DOHH2 (cell line): Measurements from ENCODE around the gene HERC4.
"Not testable (repeated sequence)": the region's sequence is repeated elsewhere in the genome, so short reads cannot be mapped to it uniquely, and the experiment has no call there.

Experiments
- H3F3A ChIP-seq: fragments of 200-600 bp; sonication (generic), shearing (Covaris generic); 2 replicates; pipeline ENCODE4 v1.6.0; 2016; ENCODE audit warnings: antibody characterized with exemption, mild to moderate bottlenecking; ENCODE audit not compliant: control insufficient read depth, insufficient read depth
- H3K27ac ChIP-seq: fragments of 200-600 bp; sonication (generic); 2 replicates; pipeline ENCODE4 v1.5.1; 2014; ENCODE audit warnings: low read depth, mild to moderate bottlenecking, low read length, moderate library complexity
- H3K27me3 ChIP-seq: fragments of 200-600 bp; sonication (generic); 2 replicates; pipeline ENCODE4 v1.6.1; 2014; ENCODE audit warnings: mild to moderate bottlenecking, low read length, mixed read lengths; ENCODE audit not compliant: control insufficient read depth
- H3K36me3 ChIP-seq: fragments of 200-600 bp; sonication (generic); 2 replicates; pipeline ENCODE4 v1.6.1; 2014; ENCODE audit warnings: mild to moderate bottlenecking, low read length, moderate library complexity, mixed read lengths; ENCODE audit not compliant: control insufficient read depth
- H3K4me1 ChIP-seq: fragments of 200-600 bp; sonication (generic); 2 replicates; pipeline ENCODE4 v1.6.1; 2014; ENCODE audit warnings: mild to moderate bottlenecking, low read length, mixed read lengths; ENCODE audit not compliant: control insufficient read depth
- H3K4me2 ChIP-seq: fragments of 200-600 bp; sonication (generic); 2 replicates; pipeline ENCODE4 v1.6.0; 2014; ENCODE audit warnings: mild to moderate bottlenecking, low read length, moderate library complexity
- H3K4me3 ChIP-seq: fragments of 200-600 bp; sonication (generic); 2 replicates; pipeline ENCODE4 v1.5.1; 2014; ENCODE audit warnings: mild to moderate bottlenecking, low read length, mixed read lengths
- H3K79me2 ChIP-seq: fragments of 200-600 bp; sonication (generic); 2 replicates; pipeline ENCODE4 v1.6.1; 2014; ENCODE audit warnings: mild to moderate bottlenecking, low read length, mixed read lengths; ENCODE audit not compliant: control insufficient read depth
- H3K9me2 ChIP-seq: fragments of 200-600 bp; sonication (generic); replicated peaks from 2 replicates; pipeline ENCODE4 v1.6.1; 2014; ENCODE audit warnings: mild to moderate bottlenecking, low read length, mixed read lengths; ENCODE audit not compliant: control insufficient read depth
- H3K9me3 ChIP-seq: fragments of 200-600 bp; sonication (generic); 2 replicates; pipeline ENCODE4 v1.6.1; 2014; ENCODE audit warnings: antibody characterized with exemption, low read length, mixed read lengths; ENCODE audit not compliant: control insufficient read depth, insufficient read depth
- H4K20me1 ChIP-seq: fragments of 200-600 bp; sonication (generic); 2 replicates; pipeline ENCODE4 v1.6.0; 2014; ENCODE audit warnings: low read depth, mild to moderate bottlenecking, antibody characterized with exemption, low read length, moderate library complexity; ENCODE audit not compliant: control insufficient read depth, insufficient read depth
- CTCF ChIP-seq: fragments of 200-600 bp; sonication (generic); IDR thresholded peaks from one replicate; pipeline ENCODE4 v1.5.1; 2014; ENCODE audit warnings: antibody characterized with exemption, mild to moderate bottlenecking, low read depth, low read length; ENCODE audit not compliant: poor library complexity, severe bottlenecking
- EZH2phosphoT487 ChIP-seq: fragments of 200-600 bp; sonication (generic); IDR thresholded peaks from 2 replicates; pipeline ENCODE4 v1.6.1; 2017; ENCODE audit warnings: borderline replicate concordance, mild to moderate bottlenecking, antibody characterized with exemption, low read length, moderate library complexity, mixed read lengths

HERC4 gene

DNA sequence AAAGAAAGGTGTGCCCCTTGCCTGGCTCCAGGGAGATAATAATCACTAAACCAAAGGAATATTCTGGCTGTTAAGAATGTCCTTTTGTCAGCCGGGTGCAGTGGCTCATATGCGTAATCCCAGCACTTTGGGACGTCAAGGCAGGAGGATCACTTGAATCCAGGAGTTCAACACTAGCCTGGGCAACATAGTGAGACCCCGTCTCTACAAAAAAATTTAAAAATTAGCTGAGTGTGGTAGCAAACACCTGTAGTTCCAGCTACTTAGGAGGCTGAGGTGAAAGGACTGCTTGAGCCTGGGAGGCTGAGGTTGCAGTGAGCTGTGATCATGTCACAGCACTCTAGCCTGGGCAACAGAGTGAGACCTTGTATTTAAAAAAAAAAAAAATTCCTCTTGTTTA, 74.1 kb downstream of the HERC4 start:
- Histone ChIP-seq H3K27ac (no peak overlapping the region), H3K4me1 (peaks cover 8% of the 10 kb centered on the region), H3K9me2 (no peaks in the 10 kb centered on the region), H3K27me3 (no peaks in the 10 kb centered on the region), H3K4me3 (no peak overlapping the region), H3K36me3 (peaks cover 16% of the 10 kb centered on the region), H3K4me2 (no peak overlapping the region), H3F3A (no peaks in the 10 kb centered on the region), H3K9me3 (no peaks in the 10 kb centered on the region), H4K20me1 (no peaks in the 10 kb centered on the region), H3K79me2 (no peaks in the 10 kb centered on the region)
- TF ChIP-seq EZH2phosphoT487 (no peak), CTCF (no peak)

- Histone ChIP-seq H3K9me2 (no peaks in the 10 kb centered on the region), H4K20me1 (no peaks in the 10 kb centered on the region), H3K4me1 (no peaks in the 10 kb centered on the region), H3K27ac (no peak overlapping the region), H3K27me3 (no peaks in the 10 kb centered on the region), H3K4me2 (no peak overlapping the region), H3F3A (no peaks in the 10 kb centered on the region), H3K79me2 (no peaks in the 10 kb centered on the region), H3K4me3 (no peak overlapping the region), H3K9me3 (no peaks in the 10 kb centered on the region), H3K36me3 (peaks cover 52% of the 10 kb centered on the region)
- TF ChIP-seq EZH2phosphoT487 (no peak), CTCF (no peak)
Observed at GRCh38 chr10:67990093-67990492, 85.0 kb downstream of the HERC4 start.

DNA sequence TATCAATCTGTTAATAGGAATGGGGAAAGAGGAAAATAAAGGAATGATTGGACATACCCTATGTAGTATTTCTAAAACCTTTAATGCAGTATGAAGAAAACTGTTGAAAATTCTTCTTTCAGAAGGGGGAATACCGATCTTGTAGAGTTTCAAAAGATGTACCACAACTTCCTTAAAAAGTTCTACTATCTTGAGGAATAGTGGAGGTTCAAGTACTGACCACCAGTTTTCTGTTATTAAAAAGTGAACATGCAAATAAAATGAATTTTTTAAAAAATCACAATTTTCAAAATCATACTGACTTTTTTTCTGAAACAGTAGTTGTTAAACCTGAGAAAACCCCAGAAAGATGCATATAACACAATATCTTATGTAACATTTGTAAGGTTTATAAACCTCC, 86.5 kb downstream of the HERC4 start:
- Histone ChIP-seq H3K4me2 (no peak overlapping the region), H3K4me3 (no peak overlapping the region), H3K27me3 (no peaks in the 10 kb centered on the region), H3K9me3 (no peaks in the 10 kb centered on the region), H3K36me3 (peaks cover 47% of the 10 kb centered on the region), H3K9me2 (no peaks in the 10 kb centered on the region), H3K4me1 (no peaks in the 10 kb centered on the region), H3K27ac (no peak overlapping the region), H3F3A (no peaks in the 10 kb centered on the region), H4K20me1 (no peaks in the 10 kb centered on the region), H3K79me2 (no peaks in the 10 kb centered on the region)
- no peak for TF ChIP-seq EZH2phosphoT487

DNA sequence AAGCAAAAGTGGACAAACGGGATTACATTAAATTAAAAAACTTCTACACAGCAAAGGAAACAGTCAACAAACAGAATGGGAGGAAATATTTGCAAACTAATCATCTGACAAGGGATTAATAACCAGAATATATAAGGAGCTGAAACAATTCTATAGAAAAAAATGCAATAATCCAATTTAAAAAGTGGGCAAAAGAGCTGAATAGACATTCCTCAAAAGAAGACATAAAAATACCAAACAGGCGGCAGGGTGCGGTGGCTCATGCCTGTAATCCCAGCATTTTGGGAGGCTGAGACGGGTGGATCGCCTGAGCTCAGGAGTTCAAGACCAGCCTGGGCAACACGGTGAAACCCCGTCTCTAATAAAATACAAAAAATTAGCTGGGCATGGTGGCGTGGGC, 92.5 kb downstream of the HERC4 start:
- not testable (repeated sequence) for H3K79me2 ChIP-seq

More for the DNA sequence above, 92.5 kb downstream of the HERC4 start:
- H3K4me1 ChIP-seq, H3F3A ChIP-seq, H3K4me3 ChIP-seq, H3K27me3 ChIP-seq, H3K9me3 ChIP-seq, H3K9me2 ChIP-seq, H3K4me2 ChIP-seq, H3K27ac ChIP-seq, H4K20me1 ChIP-seq: not testable (repeated sequence)
- peaks cover 35% of the 10 kb centered on the region for H3K36me3 ChIP-seq
